ENCODE measurements around the gene HSPA1A.
"Not testable (repeated sequence)": the region's sequence is repeated elsewhere in the genome, so short reads cannot be mapped to it uniquely, and the experiment has no call there.

The HSPA1A gene

GRCh38 chr6:31781244-31782125 lies 33.9 kb upstream of the HSPA1A start:
- no peak for DNase-seq

- no peak for DNase-seq
Observed at GRCh38 chr6:31782126-31782855, 33.1 kb upstream of the HSPA1A start.

GRCh38 chr6:31784098-31784925 lies 31.0 kb upstream of the HSPA1A start:
- DNase-seq, result no peak

GRCh38 chr6:31785475-31785874 lies 29.9 kb upstream of the HSPA1A start:
- no peak for DNase-seq

- DNase-seq, result peak; percentile 44
Observed at GRCh38 chr6:31791324-31792089, 23.8 kb upstream of the HSPA1A start.

- DNase-seq, result no peak
Observed at GRCh38 chr6:31792090-31792374, 23.3 kb upstream of the HSPA1A start.

GRCh38 chr6:31792761-31793171 lies 22.6 kb upstream of the HSPA1A start:
- no peak for DNase-seq

GRCh38 chr6:31793927-31794245 lies 21.5 kb upstream of the HSPA1A start:
- not testable (repeated sequence) for DNase-seq

- DNase-seq, result no peak
Observed at GRCh38 chr6:31794294-31794865, 21.0 kb upstream of the HSPA1A start.

GRCh38 chr6:31794866-31795615 lies 20.3 kb upstream of the HSPA1A start:
- no peak for DNase-seq

GRCh38 chr6:31795616-31796298 lies 19.6 kb upstream of the HSPA1A start, which contains the start of gene VARS1:
Gene VARS1 (minus strand): TSS chr6:31795752. CDS start chr6:31795217, 535 bp downstream.
- peak; percentile 83 for DNase-seq

GRCh38 chr6:31796993-31797385 lies 18.4 kb upstream of the HSPA1A start:
- DNase-seq, result no peak

GRCh38 chr6:31797588-31797987 lies 17.8 kb upstream of the HSPA1A start:
- no peak for DNase-seq

- no peak for DNase-seq
Observed at GRCh38 chr6:31799781-31800180, 15.6 kb upstream of the HSPA1A start.

GRCh38 chr6:31801031-31801927 lies 14.1 kb upstream of the HSPA1A start:
- DNase-seq, result not testable (repeated sequence)

- no peak for DNase-seq
Observed at GRCh38 chr6:31805939-31806469, 9.3 kb upstream of the HSPA1A start.

GRCh38 chr6:31806470-31807272 lies 8.7 kb upstream of the HSPA1A start, which contains the start of gene LSM2:
Gene LSM2 (minus strand): TSS chr6:31806966. CDS start chr6:31806757, 209 bp downstream.
- DNase-seq, result peak; percentile 97

GRCh38 chr6:31808599-31808998 lies 6.7 kb upstream of the HSPA1A start:
- not testable (repeated sequence) for DNase-seq

Data from activated CD8-positive, alpha-beta memory T cell treated with anti-CD3 and anti-CD28 coated beads, Interleukin-2, amount 50 U/mL, for 4 hours (primary cell).